Measurements from ENCODE around the gene C1orf116.
"Not testable (repeated sequence)": the region's sequence is repeated elsewhere in the genome, so short reads cannot be mapped to it uniquely, and the experiment has no call there.

The C1orf116 gene

GRCh38 chr1:207047505-207047904 is 14.9 kb upstream of the C1orf116 start:
- Histone ChIP-seq H3K4me3 (ENCODE audit: low read depth, low read length) (no peak overlapping the region), H3K27ac (ENCODE audit: extremely low read depth, low read depth, low read length) (no peak overlapping the region), H3K4me1 (ENCODE audit: control insufficient read depth, insufficient read depth, low read length) (no peaks in the 10 kb centered on the region; the same call in 1 of the 2 replicates), H3K9me3 (ENCODE audit: control insufficient read depth, insufficient read depth, low read depth, low read length) (no peaks in the 10 kb centered on the region), H3K36me3 (ENCODE audit: control insufficient read depth in 2 of 2, insufficient read depth in 1 of 2, low read length in 2 of 2) (peaks cover 0 to 40% of the 10 kb centered on the region in 2 experiments; a peak in 1 of 3 replicates)
- POLR2A ChIA-PET: no interaction called here
- TF ChIP-seq IKZF3 (tag by site-specific recombination; IDR thresholded peaks at IDR 0.05) (no peak), ZNF664 (tag by site-specific recombination; IDR thresholded peaks at IDR 0.05) (0 out of 2 replicates have a peak, but pooled peaks have one; percentile 30)
- CTCF ChIA-PET: interaction anchor here (1.5 to 3.6 kb wide), 2 partner anchors 11 to 32 kb away, joined by 3 to 18 read pairs; no protein-coding TSS in a partner anchor

- ChIA-PET POLR2A (no interaction called here), CTCF (interaction anchor here (1.1 to 1.6 kb wide), 2 partner anchors 12 to 64 kb away, joined by 4 to 5 read pairs; partner anchors contain the start of gene C1orf116)
- no peak overlapping the region for H3K4me3 ChIP-seq (ENCODE audit: low read depth, low read length)
These were observed 12.9 kb upstream of the C1orf116 start for GRCh38 chr1:207045453-207045852.

DNA sequence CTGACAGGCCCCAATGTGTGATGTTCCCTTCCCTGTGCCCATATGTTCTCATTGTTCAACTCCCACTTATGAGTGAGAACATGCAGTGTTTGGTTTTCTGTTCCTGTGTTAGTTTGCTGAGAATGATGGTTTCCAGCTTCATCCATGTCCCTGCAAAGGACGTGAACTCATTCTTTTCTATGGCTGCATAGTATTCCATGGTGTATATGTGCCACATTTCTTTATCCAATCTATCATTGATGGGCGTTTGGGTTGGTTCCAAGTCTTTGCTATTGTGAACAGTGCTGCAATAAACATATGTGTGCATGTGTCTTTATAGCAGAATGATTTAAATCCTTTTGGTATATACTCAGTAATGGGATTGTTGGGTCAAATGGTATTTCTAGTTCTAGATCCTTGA is 8.8 kb upstream of the C1orf116 start:
- H3K4me1 ChIP-seq (ENCODE audit: control insufficient read depth, insufficient read depth, low read length); H3K27ac ChIP-seq (ENCODE audit: extremely low read depth, low read depth, low read length); H3K9me3 ChIP-seq (ENCODE audit: control insufficient read depth, insufficient read depth, low read depth, low read length); H3K4me3 ChIP-seq (ENCODE audit: low read depth, low read length); CTCF ChIA-PET: not testable (repeated sequence)
- TF ChIP-seq ZNF146 (tag by site-specific recombination; IDR thresholded peaks at IDR 0.05): peak; percentile 95
- H3K36me3 ChIP-seq (ENCODE audit: control insufficient read depth in 2 of 2, insufficient read depth in 1 of 2, low read length in 2 of 2): peaks cover 0 to 15% of the 10 kb centered on the region in 2 experiments; a peak in 1 of 3 replicates
- POLR2A ChIA-PET: interaction anchor here (0.6 kb wide), 1 partner anchor 291 kb away, joined by 4 read pairs; no protein-coding TSS in a partner anchor

More at GRCh38 chr1:207045453-207045852, 12.9 kb upstream of the C1orf116 start:
- Histone ChIP-seq H3K9me3 (ENCODE audit: control insufficient read depth, insufficient read depth, low read depth, low read length) (no peaks in the 10 kb centered on the region), H3K4me1 (ENCODE audit: control insufficient read depth, insufficient read depth, low read length) (no peaks in the 10 kb centered on the region; the same call in 1 of the 2 replicates), H3K27ac (ENCODE audit: extremely low read depth, low read depth, low read length) (no peak overlapping the region), H3K36me3 (ENCODE audit: control insufficient read depth in 2 of 2, insufficient read depth in 1 of 2, low read length in 2 of 2) (peaks cover 0 to 40% of the 10 kb centered on the region in 2 experiments; a peak in 1 of 3 replicates)
- TF ChIP-seq, protein P1, sequence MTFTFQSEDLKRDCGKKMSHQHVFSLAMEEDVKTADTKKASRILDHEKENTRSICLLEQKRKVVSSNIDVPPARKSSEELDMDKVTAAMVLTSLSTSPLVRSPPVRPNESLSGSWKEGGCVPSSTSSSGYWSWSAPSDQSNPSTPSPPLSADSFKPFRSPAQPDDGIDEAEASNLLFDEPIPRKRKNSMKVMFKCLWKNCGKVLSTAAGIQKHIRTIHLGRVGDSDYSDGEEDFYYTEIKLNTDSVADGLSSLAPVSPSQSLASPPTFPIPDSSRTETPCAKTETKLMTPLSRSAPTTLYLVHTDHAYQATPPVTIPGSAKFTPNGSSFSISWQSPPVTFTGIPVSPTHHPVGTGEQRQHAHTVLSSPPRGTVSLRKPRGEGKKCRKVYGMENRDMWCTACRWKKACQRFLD (tag by site-specific recombination; IDR thresholded peaks at IDR 0.05): no peak
- no peak for TF ChIP-seq KLF7 (tag by site-specific recombination; IDR thresholded peaks at IDR 0.05; ENCODE audit: borderline replicate concordance)

GRCh38 chr1:207040181-207040533 is 7.6 kb upstream of the C1orf116 start:
- H3K4me3 ChIP-seq (ENCODE audit: low read depth, low read length): no peak overlapping the region
- CTCF ChIA-PET: interaction anchor here (0.6 to 0.7 kb wide), 3 partner anchors 9 to 495 kb away, joined by 3 to 4 read pairs (median 3); no protein-coding TSS in a partner anchor
- H3K27ac ChIP-seq (ENCODE audit: extremely low read depth, low read depth, low read length): no peak overlapping the region
- POLR2A ChIA-PET: interaction anchor here (1.0 kb wide), 1 partner anchor 13 kb away, joined by 4 read pairs; the partner anchor contains the start of gene PFKFB2
- no peak for TF ChIP-seq ZNF623 (tag by site-specific recombination; IDR thresholded peaks at IDR 0.05)
- TF ChIP-seq ZNF114 (tag by site-specific recombination; IDR thresholded peaks at IDR 0.05): no peak
- no peak for TF ChIP-seq ZNF585B (tag by site-specific recombination; IDR thresholded peaks at IDR 0.05)
- no peak for TF ChIP-seq ZNF202 (tag by site-specific recombination; IDR thresholded peaks at IDR 0.05; ENCODE audit: borderline replicate concordance)
- TF ChIP-seq SP2 (tag by site-specific recombination; IDR thresholded peaks at IDR 0.05): no peak
- TF ChIP-seq ZSCAN16 (tag by site-specific recombination; IDR thresholded peaks at IDR 0.05): no peak
- TF ChIP-seq PRDM1 (tag by site-specific recombination; IDR thresholded peaks at IDR 0.05): no peak
- TF ChIP-seq ZSCAN5A (tag by site-specific recombination; IDR thresholded peaks at IDR 0.05): no peak
- TF ChIP-seq ZNF555 (tag by site-specific recombination; conservative IDR thresholded peaks at IDR 0.05): no peak
- TF ChIP-seq ZNF155 (tag by site-specific recombination; IDR thresholded peaks at IDR 0.05): no peak
- no peak for TF ChIP-seq MYNN (tag by site-specific recombination; IDR thresholded peaks at IDR 0.05; ENCODE audit: borderline replicate concordance)
- no peak for TF ChIP-seq SALL2 (tag by site-specific recombination; IDR thresholded peaks at IDR 0.05; ENCODE audit: borderline replicate concordance)
- TF ChIP-seq ZNF391 (tag by site-specific recombination; IDR thresholded peaks at IDR 0.05; ENCODE audit: borderline replicate concordance, low read depth): no peak
- no peak for TF ChIP-seq SETDB1 (IDR thresholded peaks at IDR 0.05; ENCODE audit: insufficient read length, low read length)
- TF ChIP-seq ZNF501 (tag by site-specific recombination; IDR thresholded peaks at IDR 0.05): no peak
- TF ChIP-seq ZNF112 (tag by site-specific recombination; IDR thresholded peaks at IDR 0.05): no peak
- no peak for TF ChIP-seq TRIM28 (IDR thresholded peaks at IDR 0.05; ENCODE audit: borderline replicate concordance, low read length)
- no peak for TF ChIP-seq ZNF660 (tag by site-specific recombination; IDR thresholded peaks at IDR 0.05)
- no peaks in the 10 kb centered on the region for H3K9me3 ChIP-seq (ENCODE audit: control insufficient read depth, insufficient read depth, low read depth, low read length)
- H3K36me3 ChIP-seq (ENCODE audit: control insufficient read depth in 2 of 2, insufficient read depth in 1 of 2, low read length in 2 of 2): peaks cover 0 to 6% of the 10 kb centered on the region in 2 experiments; a peak in 1 of 3 replicates
- no peaks in the 10 kb centered on the region for H3K4me1 ChIP-seq (ENCODE audit: control insufficient read depth, insufficient read depth, low read length)

Data from HEK293 (cell line).